BLaER1 (cell line): ENCODE results near the gene LAMC2.
"Not testable (repeated sequence)": the region's sequence is repeated elsewhere in the genome, so short reads cannot be mapped to it uniquely, and the experiment has no call there.

Experiments used
- H3K27ac ChIP-seq: shearing (Covaris generic); formaldehyde crosslinking; 2 replicates; pipeline ENCODE4 v1.8.1; 2022
- H3K27me3 ChIP-seq: shearing (Covaris generic); formaldehyde crosslinking; 2 replicates; pipeline ENCODE4 v1.8.1; 2022
- H3K36me3 ChIP-seq: shearing (Covaris generic); formaldehyde crosslinking; 2 replicates; pipeline ENCODE4 v1.8.1; 2022
- H3K4me1 ChIP-seq: shearing (Covaris generic); formaldehyde crosslinking; 2 replicates; pipeline ENCODE4 v1.8.1; 2022
- H3K4me2 ChIP-seq: shearing (Covaris generic); formaldehyde crosslinking; 2 replicates; pipeline ENCODE4 v1.8.1; 2022
- H3K4me3 ChIP-seq: shearing (Covaris generic); formaldehyde crosslinking; 2 replicates; pipeline ENCODE4 v1.8.1; 2022
- H3K9ac ChIP-seq: shearing (Covaris generic); formaldehyde crosslinking; 2 replicates; pipeline ENCODE4 v1.8.1; 2022
- H3K9me3 ChIP-seq: shearing (Covaris generic); formaldehyde crosslinking; 2 replicates; pipeline ENCODE4 v1.8.1; 2022
- H4K20me1 ChIP-seq: shearing (Covaris generic); formaldehyde crosslinking; 2 replicates; pipeline ENCODE4 v1.8.1; 2022
- Cebpa-rat ChIP-seq: shearing (Covaris generic); IDR thresholded peaks from 2 replicates; pipeline ENCODE4 v1.8.1; 2022

Gene LAMC2

GRCh38 chr1:183273300-183273699, 87.2 kb downstream of the LAMC2 start:
- TF ChIP-seq Cebpa-rat: no peak
- Histone ChIP-seq H4K20me1 (no peaks in the 10 kb centered on the region), H3K27ac (no peak overlapping the region), H3K9ac (no peak overlapping the region), H3K36me3 (no peaks in the 10 kb centered on the region), H3K27me3 (no peaks in the 10 kb centered on the region), H3K4me3 (no peak overlapping the region), H3K4me1 (peaks cover 14% of the 10 kb centered on the region), H3K4me2 (no peak overlapping the region), H3K9me3 (no peaks in the 10 kb centered on the region)

- not testable (repeated sequence) for H3K9ac ChIP-seq, H3K4me2 ChIP-seq, H3K4me3 ChIP-seq, H3K9me3 ChIP-seq, H3K27ac ChIP-seq, H3K27me3 ChIP-seq, H3K36me3 ChIP-seq, H4K20me1 ChIP-seq
- H3K4me1 ChIP-seq: peaks cover 21% of the 10 kb centered on the region
Observed at GRCh38 chr1:183273984-183274383, 87.9 kb downstream of the LAMC2 start.

- Histone ChIP-seq H3K4me1 (peaks cover 27% of the 10 kb centered on the region), H3K27me3 (no peaks in the 10 kb centered on the region), H3K27ac (no peak overlapping the region), H3K4me2 (no peak overlapping the region), H3K9me3 (no peaks in the 10 kb centered on the region), H4K20me1 (no peaks in the 10 kb centered on the region), H3K4me3 (no peak overlapping the region), H3K36me3 (no peaks in the 10 kb centered on the region), H3K9ac (no peak overlapping the region)
- no peak for TF ChIP-seq Cebpa-rat
Observed at GRCh38 chr1:183274836-183275235, 88.8 kb downstream of the LAMC2 start.

- Histone ChIP-seq H3K4me2 (no peak overlapping the region), H3K27me3 (no peaks in the 10 kb centered on the region), H3K27ac (no peak overlapping the region), H3K9me3 (no peaks in the 10 kb centered on the region), H3K4me3 (no peak overlapping the region), H3K4me1 (peaks cover 27% of the 10 kb centered on the region), H3K36me3 (no peaks in the 10 kb centered on the region), H4K20me1 (no peaks in the 10 kb centered on the region), H3K9ac (no peak overlapping the region)
- TF ChIP-seq Cebpa-rat: no peak
Observed at GRCh38 chr1:183275322-183275721, 89.3 kb downstream of the LAMC2 start.

GRCh38 chr1:183276386-183277080, 90.5 kb downstream of the LAMC2 start:
- Histone ChIP-seq H3K9ac (no peak overlapping the region), H3K27ac (no peak overlapping the region), H3K36me3 (no peaks in the 10 kb centered on the region), H3K4me3 (no peak overlapping the region), H3K27me3 (no peaks in the 10 kb centered on the region), H3K4me2 (peak overlapping the region; percentile 48), H3K9me3 (no peaks in the 10 kb centered on the region), H4K20me1 (no peaks in the 10 kb centered on the region), H3K4me1 (peaks cover 27% of the 10 kb centered on the region)
- no peak for TF ChIP-seq Cebpa-rat

GRCh38 chr1:183277821-183278738, 92.0 kb downstream of the LAMC2 start:
- Histone ChIP-seq H3K9me3 (no peaks in the 10 kb centered on the region), H3K4me3 (no peak overlapping the region), H3K27me3 (no peaks in the 10 kb centered on the region), H3K36me3 (no peaks in the 10 kb centered on the region), H3K9ac (no peak overlapping the region), H4K20me1 (no peaks in the 10 kb centered on the region), H3K4me2 (peak overlapping the region; percentile 59), H3K27ac (no peak overlapping the region), H3K4me1 (peaks cover 27% of the 10 kb centered on the region)
- no peak for TF ChIP-seq Cebpa-rat

GRCh38 chr1:183278739-183279591, 92.9 kb downstream of the LAMC2 start:
- H3K4me3 ChIP-seq: no peak overlapping the region
- peak overlapping the region; percentile 49 for H3K27ac ChIP-seq
- H3K36me3 ChIP-seq: no peaks in the 10 kb centered on the region
- no peaks in the 10 kb centered on the region for H3K27me3 ChIP-seq
- no peak for TF ChIP-seq Cebpa-rat
- H3K4me2 ChIP-seq: peak overlapping the region; percentile 59
- no peaks in the 10 kb centered on the region for H4K20me1 ChIP-seq
- H3K9me3 ChIP-seq: no peaks in the 10 kb centered on the region
- peaks cover 27% of the 10 kb centered on the region for H3K4me1 ChIP-seq
- H3K9ac ChIP-seq: no peak overlapping the region

GRCh38 chr1:183279835-183280234, 93.8 kb downstream of the LAMC2 start:
- TF ChIP-seq Cebpa-rat: no peak
- Histone ChIP-seq H3K4me1 (peaks cover 27% of the 10 kb centered on the region), H4K20me1 (no peaks in the 10 kb centered on the region), H3K27ac (peak overlapping the region; percentile 49; the same call in 1 of the 2 replicates), H3K27me3 (no peaks in the 10 kb centered on the region), H3K4me2 (no peak overlapping the region), H3K4me3 (no peak overlapping the region), H3K9me3 (no peaks in the 10 kb centered on the region), H3K9ac (no peak overlapping the region), H3K36me3 (no peaks in the 10 kb centered on the region)

GRCh38 chr1:183281039-183281438, 95.0 kb downstream of the LAMC2 start:
- Histone ChIP-seq H3K4me1 (peaks cover 26% of the 10 kb centered on the region), H3K27ac (no peak overlapping the region), H3K27me3 (no peaks in the 10 kb centered on the region)

More at GRCh38 chr1:183281039-183281438, 95.0 kb downstream of the LAMC2 start:
- Histone ChIP-seq H4K20me1 (no peaks in the 10 kb centered on the region), H3K36me3 (no peaks in the 10 kb centered on the region), H3K4me3 (no peak overlapping the region), H3K9me3 (no peaks in the 10 kb centered on the region), H3K4me2 (no peak overlapping the region), H3K9ac (no peak overlapping the region)
- no peak for TF ChIP-seq Cebpa-rat
